Neuron (in vitro differentiated cells): Measurements from ENCODE around the gene EOLA2.
"Not testable (repeated sequence)": the region's sequence is repeated elsewhere in the genome, so short reads cannot be mapped to it uniquely, and the experiment has no call there.

Experiments used
- H2AFZ ChIP-seq: one replicate; pipeline ENCODE4 v1.6.1; 2013; ENCODE audit warnings: low read depth, mild to moderate bottlenecking, inconsistent platforms, low read length, moderate library complexity
- H3K27me3 ChIP-seq: one replicate; pipeline ENCODE4 v1.6.1; 2013; ENCODE audit warnings: low read length; ENCODE audit not compliant: insufficient read depth
- H3K36me3 ChIP-seq: one replicate; pipeline ENCODE4 v1.6.1; 2013; ENCODE audit warnings: low read length; ENCODE audit not compliant: insufficient read depth
- H3K4me1 ChIP-seq: one replicate; pipeline ENCODE4 v1.6.1; 2013; ENCODE audit warnings: low read length; ENCODE audit not compliant: insufficient read depth
- H3K4me3 ChIP-seq: 2 replicates; pipeline ENCODE4 v1.5.1; 2013; ENCODE audit warnings: mild to moderate bottlenecking, low read length, moderate library complexity
- H3K9me3 ChIP-seq: one replicate; pipeline ENCODE4 v1.6.1; 2013; ENCODE audit warnings: low read length

EOLA2 gene

GRCh38 chrX:149945087-149945670 lies 6.9 kb upstream of the EOLA2 start:
- not testable (repeated sequence) for H3K27me3 ChIP-seq, H3K4me3 ChIP-seq, H3K36me3 ChIP-seq, H3K4me1 ChIP-seq, H2AFZ ChIP-seq, H3K9me3 ChIP-seq

GRCh38 chrX:149940674-149941024 lies 2.4 kb upstream of the EOLA2 start:
- not testable (repeated sequence) for H2AFZ ChIP-seq, H3K9me3 ChIP-seq, H3K36me3 ChIP-seq, H3K4me1 ChIP-seq, H3K27me3 ChIP-seq
- H3K4me3 ChIP-seq, result peak overlapping the region; percentile 33

- Histone ChIP-seq H2AFZ (no peak overlapping the region), H3K27me3 (no peaks in the 10 kb centered on the region), H3K4me3 (peak overlapping the region; percentile 78), H3K36me3 (no peaks in the 10 kb centered on the region), H3K9me3 (no peaks in the 10 kb centered on the region), H3K4me1 (no peaks in the 10 kb centered on the region)
These were observed 1.8 kb upstream of the EOLA2 start for GRCh38 chrX:149939905-149940673.

- Histone ChIP-seq H2AFZ (no peak overlapping the region), H3K9me3 (no peaks in the 10 kb centered on the region), H3K36me3 (no peaks in the 10 kb centered on the region), H3K4me3 (peak overlapping the region; percentile 78), H3K27me3 (no peaks in the 10 kb centered on the region), H3K4me1 (no peaks in the 10 kb centered on the region)
These were observed 1.3 kb upstream of the EOLA2 start for GRCh38 chrX:149939655-149939904.

- Histone ChIP-seq H2AFZ (no peak overlapping the region), H3K4me3 (no peak overlapping the region), H3K4me1 (no peaks in the 10 kb centered on the region), H3K9me3 (no peaks in the 10 kb centered on the region), H3K27me3 (no peaks in the 10 kb centered on the region), H3K36me3 (no peaks in the 10 kb centered on the region)
These were observed 777 bp upstream of the EOLA2 start for GRCh38 chrX:149938881-149939654.

GRCh38 chrX:149937871-149938426 lies 342 bp downstream of the EOLA2 start:
- no peaks in the 10 kb centered on the region for H3K27me3 ChIP-seq
- H2AFZ ChIP-seq, result no peak overlapping the region
- H3K36me3 ChIP-seq, result no peaks in the 10 kb centered on the region
- H3K9me3 ChIP-seq, result no peaks in the 10 kb centered on the region
- H3K4me3 ChIP-seq, result peak overlapping the region; percentile 56
- H3K4me1 ChIP-seq, result no peaks in the 10 kb centered on the region

- H3K4me3 ChIP-seq, result peak overlapping the region; percentile 56
- not testable (repeated sequence) for H3K9me3 ChIP-seq, H3K27me3 ChIP-seq, H3K36me3 ChIP-seq, H3K4me1 ChIP-seq, H2AFZ ChIP-seq
These were observed 963 bp downstream of the EOLA2 start for GRCh38 chrX:149937328-149937727.

- H2AFZ ChIP-seq, H3K9me3 ChIP-seq, H3K36me3 ChIP-seq, H3K27me3 ChIP-seq, H3K4me1 ChIP-seq, H3K4me3 ChIP-seq: not testable (repeated sequence)
These were observed 4.7 kb downstream of the EOLA2 start for GRCh38 chrX:149933547-149933946.

- H3K4me3 ChIP-seq, H3K36me3 ChIP-seq, H2AFZ ChIP-seq, H3K4me1 ChIP-seq, H3K9me3 ChIP-seq, H3K27me3 ChIP-seq: not testable (repeated sequence)
These were observed 5.3 kb downstream of the EOLA2 start for GRCh38 chrX:149932970-149933369.

- H2AFZ ChIP-seq, H3K4me1 ChIP-seq, H3K27me3 ChIP-seq, H3K4me3 ChIP-seq, H3K36me3 ChIP-seq, H3K9me3 ChIP-seq: not testable (repeated sequence)
These were observed 6.1 kb downstream of the EOLA2 start for GRCh38 chrX:149932150-149932549.

- not testable (repeated sequence) for H2AFZ ChIP-seq, H3K4me3 ChIP-seq, H3K9me3 ChIP-seq, H3K4me1 ChIP-seq, H3K27me3 ChIP-seq, H3K36me3 ChIP-seq
These were observed 6.9 kb downstream of the EOLA2 start for GRCh38 chrX:149931355-149931754.

GRCh38 chrX:149929400-149929799 lies 8.9 kb downstream of the EOLA2 start, which contains the start of gene HSFX4:
HSFX4 (plus strand) TSS chrX:149929573; CDS start chrX:149929645, 72 bp downstream.
- not testable (repeated sequence) for H3K27me3 ChIP-seq, H3K36me3 ChIP-seq, H2AFZ ChIP-seq, H3K4me1 ChIP-seq, H3K9me3 ChIP-seq, H3K4me3 ChIP-seq

- H3K4me1 ChIP-seq, H3K9me3 ChIP-seq, H2AFZ ChIP-seq: not testable (repeated sequence)
These were observed 9.7 kb downstream of the EOLA2 start for GRCh38 chrX:149928635-149929034.

More at GRCh38 chrX:149928635-149929034, 9.7 kb downstream of the EOLA2 start:
- not testable (repeated sequence) for H3K36me3 ChIP-seq, H3K27me3 ChIP-seq, H3K4me3 ChIP-seq
